Activated T-cell treated with anti-CD3 and anti-CD28 coated beads, Interleukin-2, amount 50 U/mL, for 72 hours (primary cell): Measurements from ENCODE around the gene GJB2. TPM values are rescaled to one million over a fixed set of nuclear protein-coding genes. Genes with fewer than 3 reads are reported as not detected.
"Not testable (repeated sequence)": the region's sequence is repeated elsewhere in the genome, so short reads cannot be mapped to it uniquely, and the experiment has no call there.

Experiments used
- ATAC-seq, 2 donors: fragments of 150-1000 bp; cut with Tn5 transposase; replicated peaks in 1 of 2; 2 replicates each; pipeline ENCODE4 v1.10.0; 2021; ENCODE audit warnings: moderate library complexity in 2 of 2, mild to moderate bottlenecking in 1 of 2
- DNase-seq, 2 donors: peaks; one replicate each; pipeline ENCODE4 v3.0.0; 2021 to 2022; ENCODE audit warnings: mixed read lengths in 1 of 2
- H3K27ac Mint-ChIP-seq: one replicate; pipeline ENCODE4 v1.8.0; 2022; ENCODE audit warnings: mild to moderate bottlenecking, moderate library complexity, mixed read lengths
- H3K27me3 Mint-ChIP-seq: one replicate; pipeline ENCODE4 v1.8.0; 2022; ENCODE audit warnings: low read depth, mixed read lengths
- H3K36me3 Mint-ChIP-seq, 2 donors: one replicate each; pipeline ENCODE4 v1.8.0; 2022; ENCODE audit warnings: mixed read lengths in 2 of 2, mild to moderate bottlenecking in 1 of 2; ENCODE audit not compliant: insufficient read depth in 2 of 2
- H3K4me1 Mint-ChIP-seq: one replicate; pipeline ENCODE4 v1.8.0; 2022; ENCODE audit warnings: low read depth, mixed read lengths
- H3K4me3 Mint-ChIP-seq, 2 donors: one replicate each; pipeline ENCODE4 v1.8.0; 2022; ENCODE audit warnings: mild to moderate bottlenecking in 2 of 2, mixed read lengths in 2 of 2, moderate library complexity in 2 of 2
- H3K9me3 Mint-ChIP-seq, 2 donors: one replicate each; pipeline ENCODE4 v1.8.0; 2022; ENCODE audit warnings: mixed read lengths in 2 of 2
- total RNA-seq, 2 donors: library from RNA; stranded (reverse); gene quantifications; one replicate each; pipeline ENCODE4 v1.2.3, GENCODE V29; 2022

GJB2 gene
- total RNA-seq, 2 donors from 2014 or later = 1.8 to 5.9 TPM

- not testable (repeated sequence) for H3K9me3 Mint-ChIP-seq
These were observed 39.4 kb downstream of the GJB2 start for GRCh38 chr13:20153290-20153689.

GRCh38 chr13:20151612-20152011, 41.1 kb downstream of the GJB2 start:
- Mint-ChIP-seq H3K27me3 (peaks cover 23% of the 10 kb centered on the region), H3K4me3 (no peak overlapping the region), H3K4me1 (no peaks in the 10 kb centered on the region), H3K27ac (no peak overlapping the region), H3K36me3 (no peaks in the 10 kb centered on the region), H3K9me3 (no peaks in the 10 kb centered on the region)
- ATAC-seq (no peak), DNase-seq (no peak)

More at GRCh38 chr13:20153290-20153689, 39.4 kb downstream of the GJB2 start:
- H3K36me3 Mint-ChIP-seq, H3K4me1 Mint-ChIP-seq, DNase-seq, ATAC-seq, H3K4me3 Mint-ChIP-seq, H3K27ac Mint-ChIP-seq: not testable (repeated sequence)
- peaks cover 26% of the 10 kb centered on the region for H3K27me3 Mint-ChIP-seq

DNA sequence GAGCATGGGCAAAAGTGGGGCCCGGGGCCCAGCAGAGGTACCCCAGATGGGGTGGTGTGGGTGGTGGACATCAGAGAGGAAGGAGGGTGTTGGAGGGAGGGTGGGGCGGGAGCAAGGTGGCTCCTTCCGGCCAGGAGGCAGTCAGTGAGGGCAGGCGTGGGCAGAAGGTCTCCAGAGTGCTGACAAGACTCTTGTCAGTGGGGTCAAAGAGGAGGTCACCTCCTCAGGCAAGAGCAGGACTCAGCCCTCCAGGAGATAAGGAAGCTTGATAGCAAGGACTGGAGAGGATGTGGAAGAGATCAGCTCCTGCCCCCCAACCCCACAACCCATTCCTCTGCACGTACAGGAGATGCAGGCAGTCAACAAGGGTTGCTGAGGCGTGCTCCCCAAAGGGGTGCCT, 41.7 kb downstream of the GJB2 start:
- peaks cover 23% of the 10 kb centered on the region for H3K27me3 Mint-ChIP-seq
- H3K9me3 Mint-ChIP-seq = no peaks in the 10 kb centered on the region
- H3K36me3 Mint-ChIP-seq = no peaks in the 10 kb centered on the region

GRCh38 chr13:20150561-20150960, 42.2 kb downstream of the GJB2 start:
- H3K27me3 Mint-ChIP-seq = peaks cover 23% of the 10 kb centered on the region
- H3K4me3 Mint-ChIP-seq = no peak overlapping the region
- no peak for DNase-seq
- no peak for ATAC-seq
- H3K9me3 Mint-ChIP-seq = no peaks in the 10 kb centered on the region
- no peaks in the 10 kb centered on the region for H3K4me1 Mint-ChIP-seq
- no peaks in the 10 kb centered on the region for H3K36me3 Mint-ChIP-seq
- no peak overlapping the region for H3K27ac Mint-ChIP-seq

More for the DNA sequence above, 41.7 kb downstream of the GJB2 start:
- no peaks in the 10 kb centered on the region for H3K4me1 Mint-ChIP-seq
- DNase-seq (no peak), ATAC-seq (no peak)
- no peak overlapping the region for H3K27ac Mint-ChIP-seq
- H3K4me3 Mint-ChIP-seq = no peak overlapping the region

- H3K9me3 Mint-ChIP-seq = no peaks in the 10 kb centered on the region
- DNase-seq (no peak), ATAC-seq (no peak)
- H3K4me1 Mint-ChIP-seq = no peaks in the 10 kb centered on the region
- H3K27me3 Mint-ChIP-seq = peaks cover 23% of the 10 kb centered on the region
- H3K27ac Mint-ChIP-seq = no peak overlapping the region
- no peak overlapping the region for H3K4me3 Mint-ChIP-seq
- H3K36me3 Mint-ChIP-seq = no peaks in the 10 kb centered on the region
These were observed 43.0 kb downstream of the GJB2 start for GRCh38 chr13:20149762-20150161.

DNA sequence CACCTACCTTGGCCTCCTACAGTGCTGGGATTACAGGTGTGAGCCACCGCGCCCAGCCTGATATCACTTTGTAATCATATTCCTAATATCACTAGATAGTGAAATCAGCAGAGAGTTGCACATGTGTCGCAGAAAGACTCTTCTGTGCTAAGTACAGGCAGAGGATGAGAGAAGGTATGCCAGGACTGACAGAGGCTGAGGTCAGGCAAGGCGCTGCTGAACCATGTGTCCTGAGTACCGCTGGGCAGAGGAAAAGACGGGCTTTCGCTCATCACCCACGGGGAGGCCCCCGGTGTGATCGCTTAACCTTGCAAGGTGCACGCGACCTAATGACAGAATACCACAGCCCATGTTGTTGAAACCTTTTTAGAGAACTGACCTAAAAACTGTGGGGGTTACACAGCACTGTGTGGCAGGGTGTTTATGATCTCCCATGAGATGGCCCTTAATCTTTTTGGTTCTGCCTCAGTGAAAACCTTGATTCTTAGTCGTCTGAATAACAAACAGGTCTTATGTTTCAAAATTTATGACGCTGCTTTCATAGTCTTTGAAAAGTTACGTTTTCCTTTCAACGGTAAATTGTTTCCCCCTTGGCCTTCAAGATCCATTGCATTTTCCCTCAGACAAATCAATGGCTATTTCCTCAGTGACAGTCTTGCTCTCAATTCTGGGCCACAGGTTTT, 44.1 kb downstream of the GJB2 start:
- DNase-seq (no peak), ATAC-seq (no peak)
- Mint-ChIP-seq H3K36me3 (no peaks in the 10 kb centered on the region), H3K27ac (no peak overlapping the region), H3K4me1 (no peaks in the 10 kb centered on the region), H3K27me3 (peaks cover 34% of the 10 kb centered on the region), H3K9me3 (no peaks in the 10 kb centered on the region), H3K4me3 (no peak overlapping the region)

- no peak for DNase-seq
- Mint-ChIP-seq H3K9me3 (no peaks in the 10 kb centered on the region), H3K4me3 (no peak overlapping the region), H3K4me1 (peaks cover 4% of the 10 kb centered on the region), H3K27me3 (peaks cover 51% of the 10 kb centered on the region), H3K27ac (no peak overlapping the region), H3K36me3 (no peaks in the 10 kb centered on the region)
- ATAC-seq = no peak
These were observed 46.4 kb downstream of the GJB2 start for GRCh38 chr13:20146381-20146780.

DNA sequence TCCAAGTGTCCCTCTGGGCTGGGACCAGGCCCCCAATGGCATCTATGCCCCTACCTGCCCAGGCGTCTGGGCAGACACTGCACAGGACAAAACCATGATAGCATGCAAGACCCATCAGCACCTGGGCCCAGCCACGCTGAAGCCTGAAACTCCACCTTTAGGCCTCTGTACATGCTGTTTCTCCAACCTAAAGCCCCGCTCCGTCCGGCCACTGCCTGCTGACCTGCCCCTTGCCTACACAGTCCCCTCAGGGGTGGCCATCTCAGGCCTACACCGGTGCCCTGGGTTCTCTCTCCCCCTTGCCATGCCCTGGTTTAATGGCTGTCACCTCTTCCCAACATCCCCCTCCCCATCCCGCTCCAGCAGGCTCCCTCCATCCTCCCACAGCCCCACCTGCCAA, 47.2 kb downstream of the GJB2 start:
- Mint-ChIP-seq H3K27me3 (peaks cover 58% of the 10 kb centered on the region), H3K27ac (no peak overlapping the region), H3K4me3 (no peak overlapping the region), H3K36me3 (no peaks in the 10 kb centered on the region), H3K4me1 (peaks cover 4% of the 10 kb centered on the region), H3K9me3 (no peaks in the 10 kb centered on the region)
- ATAC-seq (no peak), DNase-seq (no peak)

DNA sequence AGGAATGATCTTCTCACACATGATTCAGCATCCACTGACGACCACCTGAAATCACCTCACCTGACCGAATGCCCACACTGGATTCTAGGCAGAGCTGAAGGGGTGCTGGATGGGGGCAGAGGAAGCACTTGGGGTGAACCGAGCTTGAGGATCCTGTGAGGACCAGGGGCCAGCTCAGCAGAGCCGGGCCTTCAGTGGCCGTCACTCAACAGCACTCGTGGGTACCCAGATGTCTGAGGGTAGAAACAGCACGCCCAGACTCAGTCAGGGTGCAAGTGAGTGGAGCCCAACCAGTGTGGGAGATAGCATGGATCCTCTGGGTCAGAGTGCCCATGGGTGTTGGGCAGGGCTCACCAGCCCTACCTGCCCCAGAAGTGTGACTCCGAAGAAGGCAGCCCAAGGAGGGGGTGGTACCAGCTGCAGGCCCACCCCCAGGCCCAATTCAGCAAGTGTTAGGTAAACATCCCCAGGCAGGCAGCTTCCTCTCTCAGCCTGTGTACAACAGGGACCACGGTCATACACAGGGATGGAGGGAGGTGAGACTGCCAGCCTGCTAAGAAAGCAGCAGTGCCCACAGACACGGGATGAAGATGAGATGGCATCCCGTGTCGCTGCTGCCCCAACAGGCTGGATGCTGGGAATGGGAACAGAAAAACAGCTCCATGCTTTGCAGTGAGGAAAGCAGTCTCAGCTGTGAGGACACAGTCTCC, 48.4 kb downstream of the GJB2 start:
- ATAC-seq (no peak), DNase-seq (no peak)
- Mint-ChIP-seq H3K4me3 (no peak overlapping the region), H3K36me3 (no peaks in the 10 kb centered on the region), H3K9me3 (no peaks in the 10 kb centered on the region), H3K4me1 (peaks cover 4% of the 10 kb centered on the region), H3K27me3 (peaks cover 58% of the 10 kb centered on the region), H3K27ac (no peak overlapping the region)

GRCh38 chr13:20142927-20143480, 49.7 kb downstream of the GJB2 start:
- Mint-ChIP-seq H3K4me1 (peaks cover 4% of the 10 kb centered on the region), H3K27me3 (peaks cover 64% of the 10 kb centered on the region), H3K27ac (no peak overlapping the region), H3K4me3 (peak overlapping the region; percentile 32 to 40), H3K36me3 (no peaks in the 10 kb centered on the region), H3K9me3 (no peaks in the 10 kb centered on the region)
- DNase-seq (no peak), ATAC-seq (no peak)

DNA sequence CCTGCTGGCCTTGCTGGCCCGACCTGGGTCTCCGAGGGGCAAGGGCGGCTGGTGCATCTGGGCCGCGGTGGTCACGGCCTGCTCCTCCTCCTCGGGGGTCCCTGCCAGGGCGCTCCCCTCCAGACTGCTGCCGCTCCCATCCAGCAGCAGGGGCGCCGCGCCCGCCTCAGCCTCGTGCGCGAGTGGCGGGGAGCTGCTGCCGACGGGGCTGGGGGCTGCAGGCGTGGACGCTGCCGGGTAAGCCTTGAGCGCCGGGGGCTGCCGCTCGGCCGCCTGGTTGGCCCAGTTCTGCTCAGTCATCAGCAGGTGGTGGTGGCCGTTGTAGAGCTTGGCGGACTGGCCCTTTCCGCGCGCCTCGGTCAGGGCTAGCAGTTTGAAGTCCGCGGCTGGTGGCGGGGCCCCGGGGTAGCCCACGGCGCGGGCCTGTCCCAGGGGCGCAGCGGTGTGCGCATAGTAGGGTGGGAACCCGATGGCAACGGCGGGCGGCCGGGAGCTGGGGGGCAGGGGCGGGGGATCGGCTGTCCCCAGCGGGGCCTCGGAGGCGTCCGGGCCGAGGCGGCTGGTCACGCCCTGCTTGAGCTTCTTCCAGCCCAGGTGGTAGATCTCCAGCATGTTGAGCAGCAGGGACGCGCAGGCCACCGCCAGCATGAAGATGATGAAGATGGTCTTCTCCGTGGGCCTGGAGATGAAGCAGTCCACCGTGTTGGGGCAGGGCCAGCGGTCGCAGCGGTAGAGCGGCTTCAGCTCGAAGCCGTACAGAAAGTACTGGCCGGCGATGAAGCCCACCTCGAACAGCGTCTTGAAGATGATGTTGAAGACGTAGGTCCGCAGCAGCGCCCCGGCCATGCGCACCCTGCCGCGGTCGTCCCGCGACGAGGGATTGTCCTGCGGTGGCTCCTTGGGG, 50.5 kb downstream of the GJB2 start:
- no peak for ATAC-seq
- H3K9me3 Mint-ChIP-seq = no peaks in the 10 kb centered on the region
- H3K27ac Mint-ChIP-seq = no peak overlapping the region
- H3K36me3 Mint-ChIP-seq = no peaks in the 10 kb centered on the region
- peaks cover 69% of the 10 kb centered on the region for H3K27me3 Mint-ChIP-seq
- peak overlapping the region in 1 of 2 donors; percentile 40 for H3K4me3 Mint-ChIP-seq
- peaks cover 4% of the 10 kb centered on the region for H3K4me1 Mint-ChIP-seq
- no peak for DNase-seq

DNA sequence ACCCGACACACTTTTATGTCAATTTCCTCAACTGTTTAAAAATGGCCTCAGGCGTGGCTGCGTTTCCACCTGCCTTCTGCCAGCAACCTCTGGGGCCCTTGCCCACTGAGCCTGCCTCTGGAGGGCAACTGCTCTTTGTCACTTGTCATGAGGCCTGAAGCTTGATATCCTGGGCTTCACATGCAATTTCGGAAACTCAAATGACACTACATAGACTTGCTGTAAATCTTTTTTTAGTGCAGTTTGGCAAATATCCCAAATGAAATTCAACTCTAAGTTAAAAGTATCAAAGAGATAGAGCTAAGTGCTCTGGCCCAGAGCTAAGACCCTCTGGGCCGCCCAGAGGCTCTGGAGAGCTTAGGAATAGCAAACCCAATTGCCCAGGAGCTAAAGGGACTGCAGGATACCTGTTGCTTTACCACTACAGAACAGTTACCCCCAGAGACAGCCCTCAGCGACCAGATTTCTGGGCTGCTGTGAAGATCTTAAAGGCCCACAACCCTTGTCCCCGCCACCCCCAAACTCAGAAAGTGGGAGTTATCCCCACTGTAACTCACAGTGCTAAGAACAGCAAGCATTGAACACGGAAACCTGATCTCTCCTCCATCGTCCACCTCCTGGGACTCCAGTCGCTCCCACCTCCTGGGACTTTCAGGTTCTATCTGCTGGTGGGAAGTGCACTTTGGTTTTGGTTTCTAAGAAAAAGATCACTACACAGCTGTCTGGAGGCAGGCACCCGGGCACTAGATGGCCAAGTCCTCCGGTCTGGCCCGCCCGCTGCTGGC, 51.3 kb downstream of the GJB2 start:
- H3K36me3 Mint-ChIP-seq = no peaks in the 10 kb centered on the region
- no peaks in the 10 kb centered on the region for H3K9me3 Mint-ChIP-seq
- peaks cover 9% of the 10 kb centered on the region for H3K4me1 Mint-ChIP-seq
- no peak overlapping the region for H3K27ac Mint-ChIP-seq
- H3K4me3 Mint-ChIP-seq = peak overlapping the region; percentile 6 to 13
- DNase-seq (no peak), ATAC-seq (no peak)
- H3K27me3 Mint-ChIP-seq = peaks cover 64% of the 10 kb centered on the region
